SKM-1 (cell line): Measurements from ENCODE around the gene GPC6.
"Not testable (repeated sequence)": the region's sequence is repeated elsewhere in the genome, so short reads cannot be mapped to it uniquely, and the experiment has no call there.

Source experiments
- DNase-seq: peaks from one replicate; lab custom pipeline; 2025; ENCODE audit not compliant: unreplicated experiment; lab: John Stamatoyannopoulos, UW

Gene GPC6

DNA sequence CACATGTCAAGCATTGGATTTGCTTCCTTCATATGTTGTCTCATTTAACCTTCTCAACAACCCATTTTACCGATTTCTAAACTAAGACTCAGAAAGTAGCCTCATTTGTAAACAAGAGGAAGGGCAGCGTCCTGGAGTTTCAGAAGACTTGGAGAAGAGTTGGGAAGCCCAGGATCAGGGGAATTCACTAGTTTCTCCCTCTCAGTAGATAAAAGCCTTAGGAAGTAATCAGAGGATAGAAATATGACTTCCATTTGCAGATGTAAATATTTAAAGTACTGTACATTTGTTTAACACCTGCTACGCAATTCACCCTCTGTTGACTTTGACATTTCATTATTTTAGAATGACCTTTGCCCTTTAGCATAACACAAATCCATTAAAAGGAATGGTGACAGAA lies 1036.4 kb downstream of the GPC6 start:
- DNase-seq, result no peak

DNA sequence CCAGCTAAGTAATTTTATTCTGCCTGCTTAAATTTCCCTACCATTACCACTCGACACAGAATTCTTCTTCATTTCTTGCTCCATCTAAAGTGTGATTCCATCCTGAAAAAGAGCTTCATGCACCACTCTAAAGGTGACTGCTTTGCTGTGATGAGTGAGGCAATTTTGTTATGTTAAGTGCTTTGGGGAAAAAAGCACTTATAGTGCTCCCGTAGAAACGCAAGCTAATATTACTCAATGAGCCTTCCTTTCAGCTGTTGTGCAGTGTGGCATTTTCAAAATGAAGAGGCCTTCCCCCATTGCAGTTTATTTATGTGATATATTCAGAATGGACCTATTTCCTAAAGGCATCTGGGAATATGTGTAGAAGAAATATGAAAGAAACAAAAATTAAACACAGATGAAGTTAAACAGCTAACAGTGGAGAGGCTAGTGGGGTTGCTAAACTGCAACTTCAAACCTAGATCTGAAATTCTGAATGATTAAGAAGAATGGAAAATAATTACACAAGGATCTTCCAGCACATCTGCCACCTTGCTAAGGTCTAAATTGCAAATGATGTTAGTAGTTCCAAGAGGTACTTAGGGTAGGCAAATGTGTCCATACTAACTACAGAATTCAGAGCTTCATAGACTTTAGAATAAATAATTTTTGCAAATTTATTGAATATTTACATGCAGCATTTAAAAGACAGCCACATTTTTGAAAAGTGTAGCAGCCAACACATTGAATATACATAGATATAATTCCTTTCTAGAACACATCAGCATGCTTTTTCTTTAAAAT lies 1041.2 kb downstream of the GPC6 start:
- no peak for DNase-seq

DNA sequence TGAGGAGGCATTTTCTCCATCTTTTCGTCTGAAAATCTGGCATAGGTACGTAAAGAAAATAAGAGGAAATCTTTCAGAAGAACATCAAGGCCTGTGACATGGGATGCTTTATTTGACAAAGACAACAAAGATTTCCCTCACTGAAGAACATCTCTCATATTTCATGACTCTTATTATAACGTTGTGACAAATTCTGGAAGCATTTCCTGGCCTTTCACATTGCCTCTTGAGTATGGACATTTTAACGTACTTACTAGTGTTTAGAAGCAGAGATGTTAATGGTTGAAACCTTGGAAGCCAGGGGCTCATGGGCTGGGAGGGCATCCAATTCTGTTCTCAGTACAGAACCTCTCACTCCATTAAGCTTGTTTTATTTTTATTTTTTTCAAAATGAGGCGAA lies 1042.1 kb downstream of the GPC6 start:
- no peak for DNase-seq

DNA sequence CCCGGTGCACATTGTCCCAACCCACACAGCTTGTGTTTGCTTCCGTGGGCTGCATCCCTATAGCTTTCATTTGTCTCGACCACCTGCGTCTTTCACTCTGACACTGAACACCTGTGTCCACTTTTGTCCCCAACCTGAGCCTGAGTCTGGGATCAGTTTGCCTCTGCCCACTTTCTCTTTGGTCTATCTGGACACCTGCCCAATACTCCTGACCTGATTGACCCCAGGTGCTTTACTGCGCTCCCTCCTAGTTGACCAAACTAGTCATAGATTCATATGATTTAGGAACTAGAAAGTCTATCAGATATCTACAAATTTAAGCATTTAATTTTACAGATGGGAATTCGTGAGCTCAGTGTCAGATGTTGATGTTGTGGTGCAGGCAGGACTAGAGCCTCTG lies 1043.0 kb downstream of the GPC6 start:
- no peak for DNase-seq

DNA sequence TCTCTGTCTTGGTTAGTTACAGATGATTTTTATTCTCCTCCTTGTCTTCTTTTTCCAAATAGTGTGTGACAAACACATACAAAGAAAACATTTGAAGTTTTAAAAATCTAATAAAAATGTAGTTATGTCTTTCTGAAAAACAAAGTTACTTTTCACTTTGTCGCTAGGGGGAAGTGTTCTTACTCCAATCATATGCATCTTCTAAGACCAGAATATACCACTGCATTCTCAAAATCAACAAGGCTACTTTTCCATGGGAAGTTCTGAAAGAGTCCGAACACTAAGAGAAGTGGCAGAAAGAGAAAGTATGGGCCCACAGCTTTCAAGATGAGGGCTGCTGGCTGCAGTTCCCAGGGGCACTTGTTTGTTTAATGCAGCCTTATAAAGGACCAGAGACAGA lies 1043.9 kb downstream of the GPC6 start:
- no peak for DNase-seq

DNA sequence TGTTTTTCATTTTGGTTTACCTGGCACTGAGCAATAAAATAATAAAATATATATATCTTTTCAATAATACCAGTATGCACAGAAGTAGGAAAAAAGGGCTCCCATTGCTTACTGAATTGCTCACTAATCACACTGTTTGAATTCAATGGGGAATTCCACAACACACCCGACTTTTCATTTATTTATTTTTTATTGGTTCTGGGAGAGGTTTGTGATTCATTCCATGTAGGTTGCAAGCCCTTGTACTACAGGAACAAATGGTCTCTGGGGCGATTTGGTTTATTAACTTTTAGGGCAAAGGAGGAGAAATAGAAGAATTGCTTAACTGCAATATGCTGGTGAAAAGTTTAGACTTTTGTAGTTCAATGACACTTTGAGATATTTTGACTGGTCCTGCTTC lies 1045.4 kb downstream of the GPC6 start:
- no peak for DNase-seq

DNA sequence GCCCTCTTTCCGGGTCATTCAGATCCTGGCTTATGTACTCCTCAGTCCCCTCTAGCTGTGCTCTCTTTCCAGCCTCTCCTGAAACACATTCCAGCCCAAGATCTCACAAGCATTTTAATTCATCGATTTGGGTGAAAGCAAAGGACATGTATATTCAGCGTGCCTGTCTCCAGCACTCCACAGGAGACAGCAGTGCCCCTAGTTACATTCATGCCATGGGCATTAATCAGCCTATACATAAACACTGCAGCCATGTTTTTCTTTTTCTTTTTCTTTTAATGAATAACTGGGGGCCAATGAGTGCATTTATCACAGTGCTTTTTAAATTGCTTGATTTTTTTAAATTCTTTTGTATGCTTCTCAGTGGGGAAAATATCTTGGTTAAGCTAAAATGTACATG lies 1053.7 kb downstream of the GPC6 start:
- no peak for DNase-seq

DNA sequence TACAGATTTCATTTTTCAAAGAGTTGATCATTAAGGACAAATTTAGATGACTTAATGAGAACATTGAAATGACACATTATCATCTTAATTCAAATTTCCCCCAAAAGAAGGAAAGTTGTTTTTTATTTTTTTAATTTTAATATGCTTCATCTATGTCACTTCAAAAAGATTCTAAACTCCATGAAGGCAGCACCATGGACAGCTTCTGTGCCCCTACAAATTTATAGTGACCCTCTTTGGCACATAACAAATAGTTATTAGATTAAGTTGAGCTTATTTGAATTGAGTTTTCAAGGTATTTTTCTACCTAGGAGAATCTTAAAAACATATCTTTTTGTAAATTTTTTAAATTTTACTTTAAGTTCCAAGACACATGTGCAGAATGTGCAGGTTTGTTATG lies 1054.2 kb downstream of the GPC6 start:
- no peak for DNase-seq

DNA sequence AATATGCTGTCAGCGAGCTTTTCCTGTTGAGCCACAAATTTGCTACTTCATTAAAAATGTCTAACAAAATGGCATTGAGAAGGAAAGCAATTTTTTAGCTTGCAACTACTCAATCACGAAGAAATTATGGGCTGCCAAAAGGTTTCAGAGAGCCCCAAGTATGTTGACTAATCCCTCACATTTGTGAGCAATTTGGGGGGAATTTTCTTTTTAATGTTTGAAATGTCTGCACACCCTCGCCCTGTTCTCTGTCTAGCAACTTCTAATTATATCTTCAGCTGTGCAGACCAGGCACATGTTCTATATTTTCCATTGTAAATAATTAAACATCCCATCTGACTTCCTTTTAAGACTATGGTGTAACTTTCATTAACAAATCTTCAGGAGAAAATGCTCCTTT lies 1060.0 kb downstream of the GPC6 start:
- DNase-seq, result no peak

DNA sequence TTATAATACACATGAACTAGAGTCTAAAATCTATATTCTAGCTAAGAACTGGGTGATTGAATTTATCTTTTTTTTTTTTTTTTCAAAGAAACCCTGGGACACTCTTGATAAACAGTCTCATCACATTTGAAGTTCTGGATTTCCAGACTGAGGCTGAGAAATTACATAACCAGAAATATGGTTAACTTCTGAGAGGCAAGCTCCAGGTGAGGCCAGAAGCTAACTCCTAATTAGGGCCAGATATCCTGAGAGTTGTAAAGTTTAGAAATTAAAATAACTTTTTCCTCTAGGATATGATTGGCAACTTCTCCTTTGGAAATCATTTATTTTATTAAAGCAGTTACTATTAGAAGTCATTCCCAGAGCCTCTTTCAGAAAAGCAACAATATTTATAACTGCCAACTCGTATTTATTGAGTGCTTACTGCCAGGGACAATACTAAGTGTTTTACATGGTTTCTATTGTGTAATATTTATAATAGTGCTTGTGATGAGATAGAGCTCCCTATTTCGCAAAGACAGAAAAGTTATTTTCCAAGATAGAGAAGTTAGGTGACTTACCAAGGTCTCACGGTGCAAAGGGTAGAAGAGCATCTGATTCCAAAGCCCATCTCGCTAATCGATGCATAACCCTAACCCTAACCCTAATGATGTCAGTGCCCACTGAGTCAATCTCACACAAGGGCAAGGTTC lies 1065.2 kb downstream of the GPC6 start:
- no peak for DNase-seq

DNA sequence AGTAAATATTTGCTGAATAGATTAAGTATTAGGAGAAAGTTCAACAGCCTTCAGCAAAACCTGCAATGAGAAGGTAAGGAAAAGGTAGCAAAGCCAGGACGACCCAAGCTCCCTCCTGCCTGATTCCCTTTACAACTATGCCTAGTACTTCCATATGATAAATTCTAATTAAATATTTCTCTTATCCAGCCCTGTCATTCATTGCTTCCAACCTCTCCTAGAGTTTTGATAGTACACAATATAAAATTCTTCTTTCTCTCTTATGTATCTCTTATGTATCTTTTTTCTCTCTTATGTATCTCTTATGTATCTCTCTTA lies 1065.7 kb downstream of the GPC6 start:
- DNase-seq, result no peak

DNA sequence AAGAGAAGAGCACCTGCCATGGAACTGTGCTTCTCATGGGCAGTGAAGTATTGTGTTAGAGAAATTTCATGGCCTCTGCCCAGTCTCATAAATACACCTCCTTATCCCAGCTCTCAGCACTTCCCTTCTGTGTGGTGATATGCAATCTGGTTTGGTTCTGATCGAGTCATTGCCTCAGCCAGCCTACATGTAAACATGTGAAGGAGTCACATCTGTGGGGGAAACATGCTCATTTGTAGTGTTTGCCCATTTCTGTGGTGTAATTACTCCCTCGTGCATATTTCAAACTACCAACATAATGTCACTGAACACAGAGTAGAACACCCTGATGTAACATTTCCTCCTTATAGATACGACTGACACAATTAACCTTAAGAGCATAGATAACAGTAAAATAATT lies 1069.9 kb downstream of the GPC6 start:
- DNase-seq, result no peak

DNA sequence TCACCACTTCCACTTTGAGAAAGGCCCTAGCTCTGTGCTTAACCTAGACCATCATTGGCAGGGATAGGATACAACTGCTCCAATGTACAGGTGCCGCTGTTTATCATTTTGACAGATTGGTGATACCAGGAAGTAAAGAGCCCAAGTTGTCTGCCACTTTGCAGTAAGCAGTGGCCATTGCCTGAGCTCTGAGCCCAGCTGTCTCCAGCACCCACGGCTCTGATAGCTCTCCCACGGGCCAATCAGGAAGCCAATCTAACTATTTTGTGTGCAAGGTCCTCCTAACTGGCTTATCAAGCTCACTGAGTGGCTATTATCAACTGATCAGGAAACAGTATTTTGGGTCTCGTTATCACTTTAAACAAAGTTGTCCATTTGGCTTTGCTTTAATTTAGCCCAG lies 1071.7 kb downstream of the GPC6 start:
- no peak for DNase-seq

DNA sequence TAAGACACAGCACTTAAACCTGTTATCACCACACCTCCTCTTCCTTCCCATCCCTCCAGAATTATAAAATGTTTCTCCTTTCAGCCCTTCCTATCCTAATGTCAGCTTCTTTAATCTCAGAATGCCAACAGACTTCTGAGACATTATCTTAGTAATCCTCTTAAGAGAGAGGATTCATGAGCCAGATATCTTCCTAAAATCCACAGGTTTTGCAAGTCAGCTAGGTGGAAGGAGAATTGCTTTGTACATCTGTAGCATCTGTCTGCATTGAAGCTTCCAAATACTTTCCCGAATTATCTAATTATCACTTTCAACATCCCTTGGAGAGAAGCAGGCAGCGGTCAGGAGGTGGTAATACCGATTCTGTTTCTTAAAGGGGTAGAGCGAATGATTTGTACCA lies 1073.8 kb downstream of the GPC6 start:
- DNase-seq, result no peak

DNA sequence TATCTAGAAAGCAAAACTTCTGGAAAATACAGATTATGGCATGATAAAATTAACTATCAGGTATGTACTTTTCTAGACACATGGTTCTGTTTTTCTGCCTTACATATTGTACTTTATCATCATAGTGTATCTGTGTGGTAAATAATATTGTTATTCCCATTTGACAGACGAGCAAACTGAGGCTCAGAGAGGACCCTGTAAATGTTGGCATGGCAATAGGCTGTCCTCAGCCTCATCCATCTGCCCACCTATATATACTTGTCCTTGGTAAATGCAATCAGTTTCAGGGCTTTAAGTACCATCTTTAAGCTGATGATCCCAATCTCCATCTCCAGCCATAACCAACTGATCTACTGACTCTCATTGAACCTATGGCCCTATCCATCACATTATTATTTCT lies 1074.9 kb downstream of the GPC6 start:
- no peak for DNase-seq

DNA sequence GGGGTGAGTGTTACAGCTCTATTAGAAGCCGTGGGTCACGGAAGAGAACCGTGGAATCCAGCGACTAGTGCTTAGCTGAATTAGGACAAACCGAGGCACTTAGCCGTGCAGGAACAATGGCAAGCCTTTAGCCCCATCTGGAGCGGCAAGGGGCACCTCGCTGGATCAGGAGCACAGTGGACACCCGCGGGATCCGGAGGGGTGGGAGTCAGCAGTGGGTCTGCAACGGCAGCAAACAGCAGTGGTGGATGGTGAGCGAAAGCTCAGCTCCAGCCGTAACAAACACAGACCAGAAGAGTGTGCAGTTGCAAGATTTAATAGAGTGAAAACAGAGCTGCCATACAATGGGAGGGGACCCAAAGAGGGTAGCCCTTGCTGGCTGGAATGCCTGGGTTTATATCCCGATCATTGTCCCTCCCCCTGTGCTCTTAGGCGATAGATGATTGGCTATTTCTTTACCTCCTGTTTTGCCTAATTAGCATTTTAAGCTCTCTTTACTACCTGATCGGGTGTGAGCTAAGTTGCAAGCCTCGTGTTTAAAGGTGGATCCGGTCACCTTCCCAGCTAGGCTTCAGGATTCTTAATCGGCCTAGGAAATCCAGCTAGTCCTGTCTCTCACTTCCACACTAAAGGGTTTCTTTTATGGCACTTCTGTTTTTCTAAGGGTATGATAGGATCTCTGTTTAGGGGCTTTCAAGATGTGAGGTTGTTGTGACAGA lies 1076.4 kb downstream of the GPC6 start:
- DNase-seq, result not testable (repeated sequence)

DNA sequence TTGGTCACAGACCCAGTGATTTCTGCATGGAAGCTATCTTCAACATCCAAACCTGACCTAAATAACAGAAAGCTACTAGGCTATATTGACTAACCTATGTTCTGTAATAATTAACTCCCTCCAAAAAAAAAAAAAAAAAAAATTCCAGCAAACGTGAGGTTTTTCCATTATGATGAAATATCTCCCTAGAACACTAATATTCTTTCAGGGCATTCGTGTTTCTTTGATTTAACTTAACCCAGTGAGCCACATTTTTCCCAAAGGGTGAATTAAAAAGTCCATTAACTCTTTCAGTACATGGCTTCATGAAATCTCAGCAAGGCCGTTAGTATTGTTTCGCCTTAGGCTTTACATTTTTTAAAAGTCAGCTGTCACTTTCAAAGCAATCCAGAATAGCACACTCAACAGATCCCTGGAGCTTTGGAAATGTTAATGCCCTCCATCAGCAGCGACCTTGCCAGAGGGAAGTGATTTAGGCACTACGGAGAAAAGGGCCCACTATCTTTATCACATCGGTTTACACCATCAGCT lies 1077.1 kb downstream of the GPC6 start:
- DNase-seq, result no peak

DNA sequence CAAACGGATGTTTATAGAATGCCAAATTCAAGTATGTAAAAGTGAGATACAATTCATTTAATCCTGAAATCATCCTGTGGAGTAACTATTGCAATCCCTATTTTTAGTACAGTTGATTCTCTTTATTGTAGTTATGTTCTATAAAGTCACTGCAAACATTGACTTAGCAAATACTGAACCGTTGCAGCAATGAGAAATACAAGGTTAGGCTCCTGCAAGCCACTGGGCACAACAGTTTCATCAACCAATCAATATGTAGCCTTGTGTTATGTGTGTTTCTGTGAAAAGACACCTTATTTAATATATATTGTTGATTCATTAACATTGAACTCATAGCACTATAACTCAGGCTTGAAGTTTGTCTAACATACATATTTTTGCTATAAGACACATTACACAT lies 1078.4 kb downstream of the GPC6 start:
- no peak for DNase-seq

DNA sequence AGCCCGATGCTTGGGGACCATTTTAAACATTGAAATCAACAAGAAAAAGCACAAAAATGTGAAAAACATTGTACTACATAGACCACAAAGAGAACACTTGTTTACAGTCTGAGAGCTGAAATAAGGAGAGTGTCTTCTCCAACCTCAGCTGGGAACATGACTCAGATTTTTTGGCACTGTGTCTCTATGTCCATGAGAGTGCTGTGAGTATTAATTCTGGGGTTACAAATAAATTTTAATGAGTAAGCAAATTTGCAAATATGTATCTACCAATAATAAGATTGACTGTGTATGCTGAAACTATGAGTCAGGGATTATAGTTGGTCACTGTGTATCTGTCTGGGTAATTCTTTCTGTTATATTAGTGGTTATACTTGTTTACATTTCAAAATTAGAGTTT lies 1078.9 kb downstream of the GPC6 start:
- DNase-seq, result no peak

DNA sequence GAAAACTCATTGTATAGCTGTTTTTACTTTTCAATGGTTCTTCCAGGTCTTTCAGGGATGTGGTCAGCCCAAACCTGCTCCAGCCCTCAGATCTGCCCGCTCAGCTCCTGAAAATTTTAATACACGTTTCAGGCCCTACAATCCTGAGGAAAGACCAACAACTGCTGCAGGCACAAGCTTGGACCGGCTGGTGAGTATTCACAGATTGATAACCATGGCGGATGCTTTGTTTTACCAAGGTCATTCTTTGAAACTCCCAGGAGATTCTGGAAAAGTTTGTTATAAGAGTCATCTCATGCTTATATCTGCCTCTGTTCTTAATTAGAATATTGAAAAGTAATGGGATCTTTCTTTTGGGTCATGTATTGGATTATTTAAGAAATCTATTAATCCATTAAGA lies 1079.3 kb downstream of the GPC6 start:
- no peak for DNase-seq

DNA sequence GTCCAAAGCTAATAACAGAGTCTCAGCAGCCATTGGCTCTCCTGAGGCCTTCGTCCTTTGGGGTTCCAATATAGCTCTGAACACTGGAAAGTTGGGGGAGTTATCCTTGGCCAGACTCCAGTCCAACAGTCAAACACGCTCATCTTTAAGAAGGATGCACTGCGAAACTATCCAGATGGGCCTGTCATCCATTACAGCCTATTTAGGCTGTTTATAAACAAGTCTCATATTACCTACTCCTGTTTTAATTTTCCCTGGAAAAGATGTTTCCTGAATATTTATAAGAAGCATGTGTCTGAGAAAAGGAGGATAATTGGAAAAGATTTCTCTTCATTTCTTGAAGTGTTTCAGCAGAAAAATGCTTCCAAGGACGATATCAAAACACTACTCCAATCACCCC lies 1082.2 kb downstream of the GPC6 start:
- no peak for DNase-seq

DNA sequence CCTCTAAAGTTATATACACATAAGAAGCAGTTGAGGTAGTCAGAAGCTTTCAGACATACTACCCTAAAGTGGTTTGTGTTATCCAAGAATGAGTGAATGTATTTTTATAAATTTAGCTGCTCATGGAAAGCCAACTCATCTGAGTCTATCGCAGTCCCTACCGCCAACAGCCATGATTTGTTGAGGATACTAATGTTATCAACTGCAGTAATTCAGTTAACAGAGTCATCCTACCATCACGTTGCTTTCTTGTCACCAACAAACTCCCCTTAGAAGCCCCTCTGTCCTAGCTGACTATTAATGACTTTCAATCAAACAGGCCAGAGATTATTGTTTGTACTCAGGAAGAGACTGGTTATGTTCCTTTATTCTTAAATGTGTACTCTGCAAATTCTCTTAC lies 1083.0 kb downstream of the GPC6 start:
- no peak for DNase-seq
